ENCODE results near the gene NPAS1.
"Not testable (repeated sequence)": the region's sequence is repeated elsewhere in the genome, so short reads cannot be mapped to it uniquely, and the experiment has no call there.

Gene NPAS1

GRCh38 chr19:47005873-47006272 is 13.8 kb upstream of the NPAS1 start:
- no peaks in the 10 kb centered on the region for H3K27me3 ChIP-seq (ENCODE audit: control insufficient read depth, low read length)
- no peaks in the 10 kb centered on the region for H4K20me1 ChIP-seq (ENCODE audit: control insufficient read depth, insufficient read depth, low read depth, low read length)
- no peak overlapping the region for H3K4me2 ChIP-seq (ENCODE audit: low read length)
- no peak for TF ChIP-seq EZH2phosphoT487 (IDR thresholded peaks at IDR 0.05; ENCODE audit: borderline replicate concordance, low read length)
- TF ChIP-seq, protein P1, sequence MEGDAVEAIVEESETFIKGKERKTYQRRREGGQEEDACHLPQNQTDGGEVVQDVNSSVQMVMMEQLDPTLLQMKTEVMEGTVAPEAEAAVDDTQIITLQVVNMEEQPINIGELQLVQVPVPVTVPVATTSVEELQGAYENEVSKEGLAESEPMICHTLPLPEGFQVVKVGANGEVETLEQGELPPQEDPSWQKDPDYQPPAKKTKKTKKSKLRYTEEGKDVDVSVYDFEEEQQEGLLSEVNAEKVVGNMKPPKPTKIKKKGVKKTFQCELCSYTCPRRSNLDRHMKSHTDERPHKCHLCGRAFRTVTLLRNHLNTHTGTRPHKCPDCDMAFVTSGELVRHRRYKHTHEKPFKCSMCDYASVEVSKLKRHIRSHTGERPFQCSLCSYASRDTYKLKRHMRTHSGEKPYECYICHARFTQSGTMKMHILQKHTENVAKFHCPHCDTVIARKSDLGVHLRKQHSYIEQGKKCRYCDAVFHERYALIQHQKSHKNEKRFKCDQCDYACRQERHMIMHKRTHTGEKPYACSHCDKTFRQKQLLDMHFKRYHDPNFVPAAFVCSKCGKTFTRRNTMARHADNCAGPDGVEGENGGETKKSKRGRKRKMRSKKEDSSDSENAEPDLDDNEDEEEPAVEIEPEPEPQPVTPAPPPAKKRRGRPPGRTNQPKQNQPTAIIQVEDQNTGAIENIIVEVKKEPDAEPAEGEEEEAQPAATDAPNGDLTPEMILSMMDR (IDR thresholded peaks at IDR 0.05; ENCODE audit: low read depth, low read length, poor library complexity, severe bottlenecking), result no peak
- no peaks in the 10 kb centered on the region for H3K9me3 ChIP-seq (ENCODE audit: control insufficient read depth, insufficient read depth, low read length)
- H3K27ac ChIP-seq (ENCODE audit: low read depth, low read length), result no peak overlapping the region
- no peak overlapping the region for H3K4me3 ChIP-seq (ENCODE audit: low read length)
- H3K4me1 ChIP-seq (ENCODE audit: control insufficient read depth, low read length), result no peaks in the 10 kb centered on the region
- no peaks in the 10 kb centered on the region for H3K9me2 ChIP-seq (replicated peaks; ENCODE audit: control insufficient read depth, low read length)
- no peaks in the 10 kb centered on the region for H3K79me2 ChIP-seq (ENCODE audit: control insufficient read depth, low read length)
- H3K36me3 ChIP-seq (ENCODE audit: control insufficient read depth, low read length), result peaks cover 3% of the 10 kb centered on the region
- H3F3A ChIP-seq (ENCODE audit: control insufficient read depth, insufficient read depth), result peaks cover 7% of the 10 kb centered on the region; the same call in 1 of the 2 replicates

GRCh38 chr19:47006496-47006895 is 13.1 kb upstream of the NPAS1 start:
- H3K9me3 ChIP-seq (ENCODE audit: control insufficient read depth, insufficient read depth, low read length), result no peaks in the 10 kb centered on the region
- H4K20me1 ChIP-seq (ENCODE audit: control insufficient read depth, insufficient read depth, low read depth, low read length), result no peaks in the 10 kb centered on the region
- H3K36me3 ChIP-seq (ENCODE audit: control insufficient read depth, low read length), result no peaks in the 10 kb centered on the region
- TF ChIP-seq EZH2phosphoT487 (IDR thresholded peaks at IDR 0.05; ENCODE audit: borderline replicate concordance, low read length), result no peak
- TF ChIP-seq, protein P1 (IDR thresholded peaks at IDR 0.05; ENCODE audit: low read depth, low read length, poor library complexity, severe bottlenecking), result no peak
- no peaks in the 10 kb centered on the region for H3K9me2 ChIP-seq (replicated peaks; ENCODE audit: control insufficient read depth, low read length)
- no peaks in the 10 kb centered on the region for H3K4me1 ChIP-seq (ENCODE audit: control insufficient read depth, low read length)
- no peak overlapping the region for H3K4me2 ChIP-seq (ENCODE audit: low read length)
- no peaks in the 10 kb centered on the region for H3K27me3 ChIP-seq (ENCODE audit: control insufficient read depth, low read length)
- H3K27ac ChIP-seq (ENCODE audit: low read depth, low read length), result no peak overlapping the region
- H3F3A ChIP-seq (ENCODE audit: control insufficient read depth, insufficient read depth), result peaks cover 7% of the 10 kb centered on the region; the same call in 1 of the 2 replicates
- no peak overlapping the region for H3K4me3 ChIP-seq (ENCODE audit: low read length)
- no peaks in the 10 kb centered on the region for H3K79me2 ChIP-seq (ENCODE audit: control insufficient read depth, low read length)

GRCh38 chr19:47010549-47010948 is 9.1 kb upstream of the NPAS1 start:
- not testable (repeated sequence) for H3K27ac ChIP-seq (ENCODE audit: low read depth, low read length); H3K36me3 ChIP-seq (ENCODE audit: control insufficient read depth, low read length); H3K27me3 ChIP-seq (ENCODE audit: control insufficient read depth, low read length); H3K9me3 ChIP-seq (ENCODE audit: control insufficient read depth, insufficient read depth, low read length); H3K4me1 ChIP-seq (ENCODE audit: control insufficient read depth, low read length); H4K20me1 ChIP-seq (ENCODE audit: control insufficient read depth, insufficient read depth, low read depth, low read length); H3K4me3 ChIP-seq (ENCODE audit: low read length); H3K4me2 ChIP-seq (ENCODE audit: low read length); H3K9me2 ChIP-seq (replicated peaks; ENCODE audit: control insufficient read depth, low read length); H3F3A ChIP-seq (ENCODE audit: control insufficient read depth, insufficient read depth); H3K79me2 ChIP-seq (ENCODE audit: control insufficient read depth, low read length)

- Histone ChIP-seq H4K20me1 (ENCODE audit: control insufficient read depth, insufficient read depth, low read depth, low read length) (no peaks in the 10 kb centered on the region), H3K79me2 (ENCODE audit: control insufficient read depth, low read length) (no peaks in the 10 kb centered on the region), H3F3A (ENCODE audit: control insufficient read depth, insufficient read depth) (no peaks in the 10 kb centered on the region), H3K36me3 (ENCODE audit: control insufficient read depth, low read length) (no peaks in the 10 kb centered on the region), H3K9me2 (replicated peaks; ENCODE audit: control insufficient read depth, low read length) (no peaks in the 10 kb centered on the region), H3K4me1 (ENCODE audit: control insufficient read depth, low read length) (peaks cover 4% of the 10 kb centered on the region), H3K27ac (ENCODE audit: low read depth, low read length) (no peak overlapping the region), H3K9me3 (ENCODE audit: control insufficient read depth, insufficient read depth, low read length) (no peaks in the 10 kb centered on the region), H3K4me3 (ENCODE audit: low read length) (no peak overlapping the region), H3K4me2 (ENCODE audit: low read length) (peak overlapping the region; percentile 24; the same call in 1 of the 2 replicates), H3K27me3 (ENCODE audit: control insufficient read depth, low read length) (peaks cover 3% of the 10 kb centered on the region; the same call in 1 of the 2 replicates)
- TF ChIP-seq, protein P1 (IDR thresholded peaks at IDR 0.05; ENCODE audit: low read depth, low read length, poor library complexity, severe bottlenecking), result no peak
- TF ChIP-seq EZH2phosphoT487 (IDR thresholded peaks at IDR 0.05; ENCODE audit: borderline replicate concordance, low read length), result no peak
Observed at GRCh38 chr19:47012617-47013016, 7.0 kb upstream of the NPAS1 start.

Data from DOHH2 (cell line).